Retinal pigment epithelial cell (primary cell): Measurements from ENCODE around the gene SNX10.
"Not testable (repeated sequence)": the region's sequence is repeated elsewhere in the genome, so short reads cannot be mapped to it uniquely, and the experiment has no call there.

ENCODE experiments used
- DNase-seq: peaks from one replicate; pipeline ENCODE4 v3.0.0-alpha.2; 2010; ENCODE audit warnings: low read depth
- H3K4me3 ChIP-seq: 2 replicates; pipeline ENCODE4 v1.5.1; 2011; ENCODE audit warnings: mild to moderate bottlenecking, low read length, control low read depth, moderate library complexity
- TF ChIP-seq, protein P1 (sequence below): conservative IDR thresholded peaks from 2 replicates; pipeline ENCODE4 v1.5.1; 2011; ENCODE audit warnings: low read depth, low read length, control low read depth, inconsistent platforms

The SNX10 gene

DNA sequence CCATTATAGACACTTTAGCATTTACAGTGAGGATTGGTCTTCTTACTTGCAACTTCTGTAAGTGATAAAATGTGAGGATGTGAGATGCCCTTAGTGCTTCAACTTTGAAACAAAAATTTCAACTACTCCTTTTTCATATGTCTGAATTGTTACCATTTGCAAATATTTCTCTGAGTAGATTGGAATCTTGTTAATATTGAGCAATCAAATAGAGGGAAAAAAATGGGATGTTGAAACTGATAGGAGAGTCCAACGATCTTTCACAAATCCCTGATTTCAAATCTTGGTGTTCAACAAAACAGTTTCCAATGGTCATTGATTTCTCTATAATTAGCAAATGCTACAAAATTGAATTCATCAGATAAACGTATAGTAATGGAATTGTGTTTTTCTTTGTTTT is 5.5 kb upstream of the SNX10 start:
- no peak for DNase-seq
- TF ChIP-seq, protein P1, sequence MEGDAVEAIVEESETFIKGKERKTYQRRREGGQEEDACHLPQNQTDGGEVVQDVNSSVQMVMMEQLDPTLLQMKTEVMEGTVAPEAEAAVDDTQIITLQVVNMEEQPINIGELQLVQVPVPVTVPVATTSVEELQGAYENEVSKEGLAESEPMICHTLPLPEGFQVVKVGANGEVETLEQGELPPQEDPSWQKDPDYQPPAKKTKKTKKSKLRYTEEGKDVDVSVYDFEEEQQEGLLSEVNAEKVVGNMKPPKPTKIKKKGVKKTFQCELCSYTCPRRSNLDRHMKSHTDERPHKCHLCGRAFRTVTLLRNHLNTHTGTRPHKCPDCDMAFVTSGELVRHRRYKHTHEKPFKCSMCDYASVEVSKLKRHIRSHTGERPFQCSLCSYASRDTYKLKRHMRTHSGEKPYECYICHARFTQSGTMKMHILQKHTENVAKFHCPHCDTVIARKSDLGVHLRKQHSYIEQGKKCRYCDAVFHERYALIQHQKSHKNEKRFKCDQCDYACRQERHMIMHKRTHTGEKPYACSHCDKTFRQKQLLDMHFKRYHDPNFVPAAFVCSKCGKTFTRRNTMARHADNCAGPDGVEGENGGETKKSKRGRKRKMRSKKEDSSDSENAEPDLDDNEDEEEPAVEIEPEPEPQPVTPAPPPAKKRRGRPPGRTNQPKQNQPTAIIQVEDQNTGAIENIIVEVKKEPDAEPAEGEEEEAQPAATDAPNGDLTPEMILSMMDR: no peak
- no peak overlapping the region for H3K4me3 ChIP-seq

DNA sequence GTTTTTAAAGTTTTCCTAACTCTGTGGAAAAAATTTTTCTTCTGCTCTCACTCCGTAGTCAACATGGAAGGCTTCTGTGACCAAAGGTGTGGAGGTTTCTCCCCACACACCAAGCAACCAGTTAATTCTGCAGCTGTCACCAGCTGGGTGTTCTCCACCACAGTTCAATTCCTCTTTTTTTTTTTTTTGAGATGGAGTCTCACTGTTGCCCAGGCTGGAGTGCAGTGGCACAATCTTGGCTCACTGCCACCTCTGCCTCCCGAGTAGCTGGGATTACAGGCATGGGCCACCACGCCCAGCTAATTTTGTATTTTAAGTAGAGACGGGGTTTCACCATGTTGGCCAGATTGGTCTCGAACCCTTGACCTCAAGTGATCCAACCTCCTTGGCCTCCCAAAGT is 3.5 kb upstream of the SNX10 start:
- not testable (repeated sequence) for H3K4me3 ChIP-seq

DNA sequence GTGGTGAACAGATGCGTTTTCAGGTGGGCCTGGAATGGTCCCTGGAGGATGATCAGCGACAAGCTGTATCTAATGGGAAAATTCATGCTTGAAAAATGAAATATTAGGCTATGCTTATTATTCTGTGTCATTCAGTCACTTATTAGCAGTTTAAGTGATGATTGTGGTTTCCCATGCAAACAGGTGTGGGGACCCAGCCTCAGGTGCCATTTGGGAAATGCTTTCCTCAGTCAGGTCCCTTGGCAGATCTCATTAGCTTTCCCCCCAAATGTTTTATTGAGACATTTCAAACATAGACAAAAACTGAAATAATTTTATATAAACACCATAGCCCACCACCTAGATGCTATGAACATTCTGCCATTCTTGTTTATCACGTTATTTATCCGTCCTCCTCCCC is 411 bp upstream of the SNX10 start:
- TF ChIP-seq, protein P1: no peak
- peak overlapping the region; percentile 63 for H3K4me3 ChIP-seq
- no peak for DNase-seq

More for the DNA sequence above, 3.5 kb upstream of the SNX10 start:
- not testable (repeated sequence) for DNase-seq

DNA sequence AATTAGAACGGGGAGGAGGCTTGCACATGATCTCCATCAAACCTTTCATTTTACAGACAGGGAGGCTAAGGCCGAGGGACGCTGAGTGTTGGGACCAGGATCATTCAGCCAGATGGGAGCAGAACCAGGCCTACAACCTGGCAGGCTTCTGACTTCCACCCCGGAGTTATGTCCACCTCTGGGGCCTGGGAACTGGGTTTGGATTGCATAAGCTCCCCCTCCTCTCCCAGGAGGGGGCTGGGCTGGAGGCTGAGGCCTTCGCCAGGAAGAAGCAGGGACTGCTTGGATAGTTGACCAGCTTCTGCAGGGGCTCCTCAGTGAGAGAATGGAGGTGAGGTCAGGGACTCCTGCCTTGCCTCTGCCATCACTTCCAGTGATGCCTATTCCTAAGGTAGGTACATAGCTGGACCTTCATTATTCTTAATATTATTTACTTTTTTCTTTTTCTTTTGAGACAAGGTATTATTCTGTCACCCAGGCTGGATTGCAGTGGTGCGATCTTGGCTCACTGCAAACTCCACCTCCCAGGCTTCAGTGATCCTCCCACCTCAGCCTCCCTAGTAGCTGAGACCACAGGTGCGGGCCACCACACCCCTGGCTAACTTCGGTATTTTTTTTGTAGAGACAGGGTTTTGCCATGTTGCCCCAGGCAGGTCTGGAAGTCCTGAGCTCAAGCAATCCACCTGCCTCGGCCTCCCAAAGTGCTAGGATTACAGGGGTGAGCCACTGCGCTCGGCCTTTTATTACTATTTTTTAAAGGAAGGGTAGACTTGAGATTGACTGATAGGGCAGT is 1.3 kb downstream of the SNX10 start:
- H3K4me3 ChIP-seq: no peak overlapping the region
- DNase-seq: no peak
- TF ChIP-seq, protein P1: no peak

DNA sequence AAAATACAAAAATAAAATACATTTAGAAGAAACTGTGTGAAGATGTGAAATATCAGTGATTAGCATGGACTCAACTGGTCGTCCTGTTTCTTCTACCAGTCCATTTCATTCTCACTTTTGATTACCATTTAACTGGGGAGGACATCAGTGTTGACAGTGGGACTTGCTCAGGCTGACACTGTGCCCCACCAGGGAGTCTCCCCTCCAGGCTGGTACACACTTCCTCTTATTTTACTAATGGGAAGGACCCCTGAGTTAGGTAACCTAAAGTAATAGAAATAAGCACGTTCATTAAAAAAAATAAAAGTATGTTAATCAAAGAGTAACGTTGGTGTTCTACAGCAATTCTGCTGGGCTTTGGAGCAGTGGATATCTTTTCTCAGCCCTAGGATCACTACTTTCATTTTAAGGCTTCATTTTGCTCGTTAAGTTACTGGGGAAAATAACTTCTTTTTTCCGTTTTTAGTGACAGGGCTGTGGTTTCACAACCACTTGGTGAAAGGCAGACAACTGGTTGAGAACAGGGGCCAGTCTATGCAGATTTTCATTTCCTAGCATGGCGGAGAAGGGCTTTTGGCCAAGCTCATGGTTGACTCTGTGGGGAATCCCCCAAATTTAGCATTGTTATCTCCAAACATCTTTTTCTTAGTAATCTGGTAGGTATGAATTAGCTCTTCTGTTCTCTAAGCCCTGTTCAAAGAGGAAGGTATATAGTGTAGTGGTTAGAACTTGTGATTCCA is 2.1 kb downstream of the SNX10 start:
- H3K4me3 ChIP-seq: no peak overlapping the region
- TF ChIP-seq, protein P1: no peak

DNA sequence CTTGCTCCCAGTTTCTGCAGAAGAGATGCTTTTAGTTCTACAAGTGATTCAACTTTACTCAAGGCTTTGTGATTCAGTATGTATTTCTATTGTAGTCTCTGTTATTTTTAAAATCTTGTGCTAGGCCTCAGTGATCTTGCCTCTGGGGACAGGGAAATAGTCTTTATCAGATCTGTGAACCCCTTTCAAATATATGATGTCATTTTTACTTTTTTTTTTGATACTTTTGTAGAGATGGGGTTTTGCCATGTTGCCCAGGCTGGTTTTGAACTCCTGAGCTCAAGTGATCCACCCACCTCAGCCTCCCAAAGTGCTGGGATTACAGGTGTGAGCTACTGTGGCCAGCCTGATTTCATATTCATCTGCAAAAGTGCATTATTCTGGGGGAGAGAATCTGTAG is 3.4 kb downstream of the SNX10 start:
- no peak overlapping the region for H3K4me3 ChIP-seq
- TF ChIP-seq, protein P1: no peak

More for the DNA sequence above, 2.1 kb downstream of the SNX10 start:
- DNase-seq: no peak

DNA sequence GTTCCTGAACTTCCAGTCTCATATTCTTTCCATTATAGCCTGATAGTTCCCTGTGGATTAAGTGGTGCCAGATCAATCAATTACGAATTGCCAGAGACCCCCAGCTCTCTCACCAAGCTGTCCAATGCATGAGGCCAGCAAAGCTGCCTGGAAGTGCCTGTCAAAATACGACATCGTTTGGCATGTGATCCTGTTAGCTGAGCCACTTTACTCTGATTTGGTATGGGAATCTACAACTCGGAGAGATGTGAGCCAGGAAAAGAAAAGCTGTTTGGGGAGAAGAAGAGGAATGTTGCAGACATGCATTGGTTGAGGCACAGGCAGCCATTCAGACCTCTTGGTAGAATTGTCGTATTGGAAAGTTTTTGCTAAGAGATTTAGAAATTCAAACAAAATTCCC is 3.9 kb downstream of the SNX10 start:
- H3K4me3 ChIP-seq: no peak overlapping the region
- DNase-seq: no peak
- TF ChIP-seq, protein P1: no peak

More for the DNA sequence above, 3.4 kb downstream of the SNX10 start:
- no peak for DNase-seq
